GM10266 (cell line): ENCODE data around the gene MIR17HG.

Experiments used
- DNase-seq: peaks from one replicate; pipeline ENCODE4 v3.0.0; 2012; ENCODE audit errors: extremely low spot score
- TF ChIP-seq, protein P1 (sequence below): IDR thresholded peaks from 2 replicates; pipeline ENCODE4 v1.5.1; 2012; ENCODE audit warnings: mild to moderate bottlenecking, low read depth; ENCODE audit not compliant: control insufficient read depth, insufficient read depth; ENCODE audit errors: missing control alignments

Gene MIR17HG

DNA sequence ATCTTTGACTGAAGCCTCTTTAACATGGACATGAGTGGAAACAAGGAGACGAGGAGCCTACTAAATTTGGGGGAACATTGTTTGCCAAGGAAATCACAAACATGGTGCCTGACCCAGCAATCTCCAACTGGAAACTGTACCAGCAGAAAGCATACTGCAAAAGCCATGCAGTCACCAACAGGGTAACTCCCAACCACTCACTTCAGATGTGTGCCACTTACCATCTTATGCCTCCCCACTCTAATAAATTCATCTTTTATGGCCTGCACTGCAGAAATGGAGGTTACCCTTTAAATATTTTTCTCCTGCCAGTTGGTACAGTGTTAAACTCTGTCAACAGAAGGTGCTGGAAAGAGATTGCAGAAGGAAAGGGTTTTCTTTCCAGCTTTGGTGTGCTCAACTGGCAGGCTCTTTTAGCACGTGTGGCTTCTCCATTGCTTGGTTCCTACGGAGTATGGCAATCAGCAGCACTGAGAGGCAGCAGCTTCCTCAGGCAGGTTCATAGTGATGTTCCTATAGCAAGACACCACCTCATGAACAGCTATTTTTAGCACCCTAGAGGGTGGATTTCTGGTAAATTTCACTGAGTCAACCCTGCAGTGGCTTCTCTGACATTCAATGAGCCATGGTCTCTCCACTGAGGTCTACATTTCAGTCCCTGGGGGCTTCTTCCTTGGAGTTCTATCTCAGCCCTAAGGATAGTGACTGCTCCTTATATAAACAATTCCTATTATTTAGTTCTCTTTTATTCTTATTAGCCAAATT, 21.4 kb downstream of the MIR17HG start:
- TF ChIP-seq, protein P1, sequence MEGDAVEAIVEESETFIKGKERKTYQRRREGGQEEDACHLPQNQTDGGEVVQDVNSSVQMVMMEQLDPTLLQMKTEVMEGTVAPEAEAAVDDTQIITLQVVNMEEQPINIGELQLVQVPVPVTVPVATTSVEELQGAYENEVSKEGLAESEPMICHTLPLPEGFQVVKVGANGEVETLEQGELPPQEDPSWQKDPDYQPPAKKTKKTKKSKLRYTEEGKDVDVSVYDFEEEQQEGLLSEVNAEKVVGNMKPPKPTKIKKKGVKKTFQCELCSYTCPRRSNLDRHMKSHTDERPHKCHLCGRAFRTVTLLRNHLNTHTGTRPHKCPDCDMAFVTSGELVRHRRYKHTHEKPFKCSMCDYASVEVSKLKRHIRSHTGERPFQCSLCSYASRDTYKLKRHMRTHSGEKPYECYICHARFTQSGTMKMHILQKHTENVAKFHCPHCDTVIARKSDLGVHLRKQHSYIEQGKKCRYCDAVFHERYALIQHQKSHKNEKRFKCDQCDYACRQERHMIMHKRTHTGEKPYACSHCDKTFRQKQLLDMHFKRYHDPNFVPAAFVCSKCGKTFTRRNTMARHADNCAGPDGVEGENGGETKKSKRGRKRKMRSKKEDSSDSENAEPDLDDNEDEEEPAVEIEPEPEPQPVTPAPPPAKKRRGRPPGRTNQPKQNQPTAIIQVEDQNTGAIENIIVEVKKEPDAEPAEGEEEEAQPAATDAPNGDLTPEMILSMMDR = no peak
- DNase-seq = no peak

DNA sequence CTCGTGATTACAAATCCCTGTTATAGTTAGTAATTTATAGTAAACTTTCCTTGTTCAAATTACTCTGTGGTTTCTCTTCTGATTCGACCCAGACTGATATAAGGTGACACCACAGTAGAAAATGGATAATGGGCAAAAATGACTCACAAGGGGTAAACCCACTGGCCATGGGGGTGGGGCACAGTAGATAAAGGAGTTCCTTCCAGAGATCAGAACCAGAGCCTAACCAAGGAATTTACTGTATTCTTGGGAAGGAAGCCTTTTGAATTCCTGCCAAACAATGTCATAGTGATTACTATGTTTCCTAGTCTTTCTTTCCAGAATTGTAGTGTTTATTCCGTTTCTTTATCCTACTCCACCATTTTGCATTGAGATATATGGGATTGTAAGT, 21.9 kb downstream of the MIR17HG start:
- TF ChIP-seq, protein P1 = no peak
- no peak for DNase-seq

DNA sequence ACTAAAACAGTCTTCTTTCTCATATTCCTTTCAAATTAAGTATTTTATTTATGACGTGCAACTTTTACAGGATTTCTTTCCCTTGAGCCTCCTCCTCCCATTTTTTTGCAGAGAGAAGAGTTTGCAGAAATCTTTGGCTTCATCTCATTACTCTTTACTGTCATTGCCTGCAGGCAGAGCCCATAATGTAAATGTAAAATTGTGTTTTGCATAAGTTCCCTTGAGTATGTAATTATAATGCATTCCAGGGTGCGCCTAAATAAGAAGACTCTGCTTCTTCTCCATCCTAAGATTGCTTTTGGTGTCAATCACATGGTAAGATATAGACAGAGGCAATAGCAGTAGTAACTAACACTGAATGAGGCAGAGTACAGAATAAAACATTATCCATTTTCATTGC, 23.0 kb downstream of the MIR17HG start:
- DNase-seq = no peak
- TF ChIP-seq, protein P1 = no peak

DNA sequence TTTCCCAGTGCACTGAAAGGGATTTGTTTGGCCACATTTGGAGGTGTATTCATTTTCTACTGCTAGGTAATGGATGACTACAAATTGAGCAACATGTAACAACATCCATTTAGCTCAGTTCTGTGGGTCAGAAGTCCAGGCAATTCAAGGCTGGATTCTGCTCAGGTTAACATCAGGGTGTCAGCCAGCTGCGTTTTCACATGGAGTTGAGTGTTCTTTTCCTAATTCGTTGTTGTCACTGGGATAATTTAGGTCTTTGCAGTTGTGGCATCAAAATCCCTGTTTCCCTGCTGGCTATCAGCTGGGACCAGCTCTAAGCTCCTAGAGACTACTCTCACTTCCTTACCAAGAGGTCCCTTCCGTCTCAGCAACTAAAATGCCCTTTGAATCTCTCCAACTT, 25.4 kb downstream of the MIR17HG start:
- no peak for DNase-seq
- TF ChIP-seq, protein P1 = no peak

DNA sequence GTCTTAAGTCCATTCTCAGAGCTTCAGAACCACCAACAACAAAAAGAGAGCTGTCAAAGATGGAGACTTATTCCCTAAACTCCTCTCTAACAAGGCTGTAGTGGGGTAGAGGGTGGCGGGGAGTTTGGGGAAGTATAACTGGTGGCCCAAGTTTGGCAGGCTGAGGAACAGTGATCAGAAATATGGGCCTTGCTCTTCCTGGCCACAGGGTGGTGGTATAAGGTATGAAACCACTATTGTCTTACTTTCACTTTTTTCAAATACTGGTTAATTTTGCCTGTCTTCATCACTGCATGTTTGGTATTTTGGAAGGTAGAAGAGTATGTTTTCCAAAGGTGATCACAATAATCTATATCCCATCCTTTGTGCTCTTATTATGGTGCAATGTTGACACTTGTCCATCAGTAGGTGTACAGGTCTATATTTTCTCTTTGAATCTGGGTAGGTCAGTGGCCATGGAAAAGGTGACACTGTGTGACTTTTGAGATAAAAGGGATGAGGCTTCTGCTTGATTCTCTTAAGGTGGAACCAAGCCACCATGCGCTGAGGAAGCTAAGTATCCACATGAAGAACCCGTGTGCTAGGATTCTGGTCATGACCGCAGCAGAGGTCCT, 27.7 kb downstream of the MIR17HG start:
- TF ChIP-seq, protein P1 = peak; percentile 67
- DNase-seq = peak; percentile 54

DNA sequence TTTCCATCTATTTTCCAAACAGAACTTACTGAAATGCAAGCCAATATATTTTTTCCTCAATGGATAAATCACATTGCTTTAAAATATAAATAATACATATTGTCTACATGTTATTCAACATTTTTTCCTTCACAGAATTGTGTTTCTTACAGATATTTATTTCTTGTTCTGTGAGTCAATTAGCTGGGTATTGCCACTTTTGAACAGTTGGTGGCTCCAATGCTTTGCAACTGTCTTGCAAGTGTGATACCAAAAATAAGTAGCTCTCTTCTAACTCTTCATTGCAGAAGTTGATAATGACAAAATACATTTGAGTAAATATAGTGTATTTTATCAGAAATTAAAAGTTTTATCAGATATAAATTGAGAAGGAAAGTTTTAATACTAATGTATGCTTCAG, 33.9 kb downstream of the MIR17HG start:
- no peak for DNase-seq

DNA sequence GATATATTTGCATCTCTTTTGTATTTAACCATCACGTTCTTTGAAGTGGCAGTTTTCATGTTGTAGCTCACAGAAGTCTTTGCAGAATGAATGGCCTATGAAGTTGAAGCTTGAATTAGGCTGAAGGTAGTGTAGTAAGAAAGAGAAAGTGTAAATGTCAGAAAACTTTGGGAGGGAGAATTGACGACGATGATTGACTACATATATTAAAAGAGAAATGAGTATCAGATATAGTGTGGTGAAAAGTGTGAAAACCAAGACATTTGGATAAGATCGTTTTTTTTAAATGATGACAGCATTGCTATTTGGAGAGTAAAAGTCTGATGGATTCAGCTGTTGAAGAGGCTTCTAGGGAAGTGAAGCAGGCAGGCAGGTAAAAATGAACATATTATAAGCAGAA, 36.3 kb downstream of the MIR17HG start:
- TF ChIP-seq, protein P1 = no peak

More for the DNA sequence above, 33.9 kb downstream of the MIR17HG start:
- TF ChIP-seq, protein P1 = peak; percentile 54

More for the DNA sequence above, 36.3 kb downstream of the MIR17HG start:
- DNase-seq = no peak
